A549 treated with Hydrocortisone at 1 μM for 4 hours (cell line): ENCODE results near the gene JARID2. TPM values are rescaled to one million over a fixed set of nuclear protein-coding genes. Genes with fewer than 3 reads are reported as not detected.

Experiments
- total RNA-seq: library from RNA; stranded (reverse); fragments of 200-300 nt; extraction: Qiagen RNA extraction; gene quantifications from 5 replicates; pipeline ENCODE4 v1.2.3, GENCODE V29; 2022

The JARID2 gene
- 9.4 to 13.5 TPM (median 11.5 TPM) in 5 replicates for total RNA-seq

DNA sequence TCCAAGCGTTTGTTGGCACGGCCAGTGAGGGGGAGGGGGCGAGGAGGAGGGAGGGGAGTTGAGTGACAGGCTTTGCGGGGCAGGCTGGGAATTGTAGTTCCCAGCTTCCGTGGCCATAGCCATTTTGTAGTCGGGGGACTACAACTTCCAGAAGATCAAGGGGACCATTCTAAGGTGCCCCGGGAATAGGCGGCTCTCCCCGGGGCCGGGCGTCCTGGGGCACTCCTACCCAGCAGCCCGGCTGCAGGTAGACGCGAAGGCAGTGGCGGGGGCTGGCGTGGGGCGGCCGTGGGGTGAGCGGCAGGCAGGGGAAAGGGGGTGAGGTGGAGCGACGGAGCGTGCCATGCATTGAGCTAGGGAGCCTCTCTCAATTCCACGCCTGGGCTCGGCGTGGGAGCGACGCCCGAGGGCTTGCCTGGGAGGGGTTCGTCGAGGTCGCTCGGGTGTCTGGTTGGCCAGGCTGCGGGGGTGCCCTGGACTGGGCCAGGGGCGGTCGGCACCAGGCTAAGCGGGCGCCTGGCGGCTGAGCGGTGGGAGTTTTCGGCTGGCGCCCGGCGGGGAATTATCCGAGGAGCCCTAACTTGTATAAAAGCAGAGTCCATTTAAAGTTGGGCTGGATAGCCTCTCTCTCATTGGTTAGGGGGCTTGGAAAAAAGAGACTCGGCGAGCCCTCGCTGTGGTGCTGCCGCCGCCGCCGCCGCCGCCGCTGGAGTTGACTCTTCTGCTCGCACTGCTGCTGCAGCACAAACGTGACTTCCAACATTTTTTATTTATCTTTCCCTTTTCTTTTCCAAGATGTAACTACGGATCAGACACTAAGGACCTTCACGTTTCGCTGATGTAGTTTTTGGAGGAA lies at the start of gene JARID2:
Gene JARID2, plus strand, starts transcription at position 709 of the 856 bp plus-strand sequence. CDS start 471 bp downstream, outside the sequence.

